HG03558 (cell line): Measurements from ENCODE around the gene TNRC6B.

Experiments
- ATAC-seq: cut with Tn5 transposase; IDR thresholded peaks from one replicate; pipeline ENCODE4 v1.9.1; 2021; ENCODE audit warnings: moderate number of reproducible peaks; ENCODE audit not compliant: unreplicated experiment; ENCODE audit errors: extremely low read depth

The TNRC6B gene

DNA sequence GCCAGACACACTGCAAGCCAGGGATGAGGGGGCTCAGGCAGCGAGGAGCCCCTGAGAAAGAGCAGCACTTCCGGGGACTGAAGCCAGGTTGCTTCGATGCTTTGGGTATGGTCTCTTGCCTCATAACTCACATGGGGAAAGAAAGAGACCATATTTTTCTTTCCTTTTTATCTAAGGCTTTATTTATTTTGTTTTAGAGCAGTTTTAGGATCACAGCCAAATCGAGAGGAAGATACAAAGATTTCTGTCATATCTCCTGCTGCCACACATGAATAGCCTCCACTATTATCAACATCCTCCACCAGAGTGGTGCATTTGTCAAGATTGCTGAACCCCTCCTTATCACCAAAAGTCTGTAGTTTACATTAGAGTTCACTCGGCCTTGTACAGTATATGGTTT lies 144.3 kb downstream of the TNRC6B start:
- ATAC-seq, result no peak

- no peak for ATAC-seq
Measured at GRCh38 chr22:40322818-40323447, 145.2 kb downstream of the TNRC6B start.

GRCh38 chr22:40323681-40324171 lies 146.0 kb downstream of the TNRC6B start:
- no peak for ATAC-seq

GRCh38 chr22:40324468-40325305 lies 147.0 kb downstream of the TNRC6B start:
- ATAC-seq, result no peak

DNA sequence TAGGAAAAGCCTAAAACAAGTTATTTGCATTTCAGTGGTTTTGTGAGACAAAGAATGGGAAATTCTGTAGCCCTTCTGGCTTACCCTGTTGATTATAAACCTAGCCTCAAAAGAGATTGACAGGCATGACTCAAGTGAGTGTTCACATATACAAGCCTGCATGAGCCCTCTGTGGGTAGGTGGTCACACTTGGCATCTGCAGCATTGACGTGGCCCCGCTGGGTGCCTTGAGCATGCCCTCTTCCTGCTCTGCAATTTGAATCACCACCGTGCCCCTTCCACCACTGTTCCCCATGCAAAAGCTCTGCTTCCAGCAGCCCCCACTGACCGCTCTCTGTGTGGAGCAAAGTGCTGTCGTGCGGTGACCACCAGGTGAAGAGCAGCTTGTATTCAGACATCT lies 147.6 kb downstream of the TNRC6B start:
- ATAC-seq, result no peak

- no peak for ATAC-seq
Measured at GRCh38 chr22:40326905-40327735, 149.4 kb downstream of the TNRC6B start.

DNA sequence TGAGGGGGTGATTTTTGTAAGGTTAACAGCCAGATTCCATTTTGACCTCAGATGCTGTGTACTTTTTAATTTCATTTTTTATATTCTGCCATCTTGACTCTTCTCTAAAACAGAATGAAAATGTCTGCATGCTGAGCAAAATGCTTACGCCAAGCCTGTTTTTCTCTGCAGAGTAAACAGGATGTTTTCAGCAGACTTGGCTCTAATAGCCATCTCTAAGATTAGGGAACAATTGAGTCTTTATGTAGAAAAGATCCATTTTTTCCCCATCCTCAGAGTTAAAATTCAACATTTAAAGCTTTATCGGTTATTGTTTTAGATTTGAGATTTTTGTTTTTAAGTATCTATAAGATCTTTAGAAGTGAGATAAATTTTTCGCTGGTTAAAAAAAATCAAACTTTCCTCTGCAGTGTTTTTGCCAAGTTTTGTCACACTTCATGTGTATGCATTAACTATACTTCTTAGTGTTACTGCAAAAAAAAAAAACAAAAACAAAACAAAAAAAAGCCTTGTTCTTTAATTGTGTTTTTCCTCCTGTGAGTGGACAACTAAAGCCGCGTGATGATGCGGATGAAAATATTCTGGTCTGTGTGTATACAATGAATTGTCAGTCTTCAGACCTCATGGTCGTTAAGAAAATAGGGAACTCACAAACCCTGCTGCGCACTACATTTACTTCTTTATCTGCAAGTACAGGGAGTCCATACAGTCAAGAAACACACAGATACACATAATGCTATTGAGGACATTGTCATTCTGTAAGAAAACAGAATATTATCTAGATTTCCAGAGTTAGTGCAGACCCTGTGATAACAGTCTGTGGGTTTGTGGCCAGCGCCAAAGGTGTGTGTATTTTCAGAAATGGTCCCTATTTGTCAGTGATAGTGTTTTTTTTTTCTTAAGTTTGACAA lies 151.1 kb downstream of the TNRC6B start:
- no peak for ATAC-seq

DNA sequence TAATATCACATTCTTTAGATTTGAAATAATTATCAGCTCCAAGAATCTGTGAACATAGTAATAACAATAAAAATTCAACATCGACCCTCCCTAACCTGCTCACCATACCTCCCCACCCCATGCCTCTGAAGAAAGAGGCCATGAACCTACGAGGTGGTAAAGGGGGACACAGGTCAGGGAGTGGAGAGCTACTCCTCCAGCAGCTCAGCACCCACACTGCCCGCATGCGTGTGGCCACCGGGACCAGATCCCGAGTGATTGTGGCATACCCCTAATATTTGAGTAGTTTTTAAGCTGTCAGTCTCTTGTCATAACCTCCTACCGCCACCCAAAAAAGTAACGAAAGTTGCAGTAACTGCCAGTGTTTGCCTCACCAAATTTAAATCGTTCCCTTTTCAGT lies 151.7 kb downstream of the TNRC6B start:
- no peak for ATAC-seq

- no peak for ATAC-seq
Measured at GRCh38 chr22:40330086-40330485, 152.4 kb downstream of the TNRC6B start.

DNA sequence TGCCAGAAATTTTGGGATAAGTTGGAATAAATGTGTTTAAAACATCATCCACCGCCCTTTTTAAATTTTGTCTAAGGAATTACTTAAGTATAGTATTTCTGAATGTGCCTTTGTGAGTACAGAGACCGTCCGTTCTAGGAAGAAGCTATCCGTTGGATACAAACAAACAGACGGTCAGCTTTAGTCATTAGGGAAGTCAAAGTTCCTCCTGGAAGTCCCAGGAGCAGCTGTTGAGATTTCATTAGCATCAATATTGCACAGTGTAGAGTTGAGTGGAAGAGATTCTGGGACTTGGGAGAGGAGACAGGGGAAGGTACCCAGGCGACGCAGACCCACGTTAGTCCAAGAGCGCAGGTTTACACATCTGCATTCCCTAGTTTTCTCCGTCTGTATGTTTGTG lies 152.9 kb downstream of the TNRC6B start:
- ATAC-seq, result no peak

DNA sequence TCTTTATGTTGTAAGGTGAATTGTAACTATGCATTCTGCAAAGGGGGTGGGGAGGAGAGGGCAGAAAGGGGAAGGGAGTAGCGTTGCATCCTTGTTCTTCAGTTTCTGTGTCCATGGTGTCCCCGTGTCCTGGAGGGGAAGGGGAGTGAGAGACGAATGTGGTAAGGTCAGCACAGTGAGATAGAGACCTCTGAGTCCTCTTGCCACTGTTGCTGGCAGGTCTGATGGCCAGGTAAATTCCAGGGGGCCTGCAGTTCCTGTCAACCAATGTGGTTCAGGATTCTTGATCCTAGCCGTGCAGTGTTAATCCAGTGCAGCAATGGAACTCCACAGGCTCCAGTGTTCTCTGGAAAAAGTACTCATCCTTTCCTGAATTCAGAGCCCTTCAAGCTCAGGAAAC lies 154.0 kb downstream of the TNRC6B start:
- no peak for ATAC-seq

DNA sequence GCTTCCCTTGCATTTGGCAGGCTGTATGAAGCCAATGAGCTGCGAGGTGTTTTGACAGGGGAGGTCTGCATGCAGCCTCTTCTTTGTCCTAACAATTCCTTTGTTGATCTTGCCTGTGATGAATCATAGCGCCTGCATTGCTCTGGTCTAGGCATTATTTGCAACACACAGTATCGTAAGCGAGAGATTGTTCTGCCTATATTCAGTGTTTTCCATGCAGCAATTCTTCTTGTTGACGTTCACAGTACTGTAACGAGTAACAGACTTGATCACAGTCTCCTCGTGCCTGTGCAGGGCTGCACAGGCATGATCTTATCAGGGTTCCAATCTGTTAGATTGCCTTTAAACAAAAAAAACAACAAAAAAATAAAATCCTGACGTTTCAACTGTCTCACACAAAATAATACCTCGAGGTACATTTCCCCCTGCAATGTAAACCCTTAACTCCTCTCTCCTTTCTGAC lies 154.6 kb downstream of the TNRC6B start:
- ATAC-seq, result no peak

GRCh38 chr22:40334060-40334459 lies 156.3 kb downstream of the TNRC6B start:
- no peak for ATAC-seq

- no peak for ATAC-seq
Measured at GRCh38 chr22:40334899-40335298, 157.2 kb downstream of the TNRC6B start.

GRCh38 chr22:40335358-40335757 lies 157.6 kb downstream of the TNRC6B start:
- ATAC-seq, result no peak

- ATAC-seq, result no peak
Measured at GRCh38 chr22:40340044-40340443, 162.3 kb downstream of the TNRC6B start.

DNA sequence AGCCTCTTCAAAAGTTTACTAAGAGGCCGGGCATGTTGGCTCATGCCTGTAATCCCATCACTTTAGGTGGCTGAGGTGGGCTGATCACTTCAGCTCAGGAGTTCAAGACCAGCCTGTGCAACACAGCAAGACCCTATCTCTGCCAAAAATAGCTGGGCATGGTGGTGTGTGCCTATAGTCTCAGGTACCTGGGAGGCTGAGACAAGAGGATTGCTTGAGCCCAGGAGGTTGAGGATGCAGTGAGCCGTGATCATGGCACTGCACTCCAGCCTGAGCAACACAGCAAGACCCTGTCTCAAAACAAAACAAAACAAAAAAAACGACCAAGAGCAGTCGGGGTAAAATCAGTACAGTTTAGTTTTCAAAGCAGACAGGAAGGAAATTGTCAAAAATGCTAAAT lies 163.9 kb downstream of the TNRC6B start:
- no peak for ATAC-seq

GRCh38 chr22:40342521-40342920 lies 164.8 kb downstream of the TNRC6B start:
- ATAC-seq, result no peak

GRCh38 chr22:40345271-40345670 lies 167.5 kb downstream of the TNRC6B start:
- no peak for ATAC-seq

- no peak for ATAC-seq
Measured at GRCh38 chr22:40345815-40346184, 168.1 kb downstream of the TNRC6B start.
